GM21723 (cell line): ENCODE results near the gene SP5.
"Not testable (repeated sequence)": the region's sequence is repeated elsewhere in the genome, so short reads cannot be mapped to it uniquely, and the experiment has no call there.

Experiments used
- ATAC-seq: cut with Tn5 transposase; IDR thresholded peaks from one replicate; pipeline ENCODE4 v1.9.1; 2021; ENCODE audit warnings: mild to moderate bottlenecking, moderate library complexity; ENCODE audit not compliant: unreplicated experiment

The SP5 gene

DNA sequence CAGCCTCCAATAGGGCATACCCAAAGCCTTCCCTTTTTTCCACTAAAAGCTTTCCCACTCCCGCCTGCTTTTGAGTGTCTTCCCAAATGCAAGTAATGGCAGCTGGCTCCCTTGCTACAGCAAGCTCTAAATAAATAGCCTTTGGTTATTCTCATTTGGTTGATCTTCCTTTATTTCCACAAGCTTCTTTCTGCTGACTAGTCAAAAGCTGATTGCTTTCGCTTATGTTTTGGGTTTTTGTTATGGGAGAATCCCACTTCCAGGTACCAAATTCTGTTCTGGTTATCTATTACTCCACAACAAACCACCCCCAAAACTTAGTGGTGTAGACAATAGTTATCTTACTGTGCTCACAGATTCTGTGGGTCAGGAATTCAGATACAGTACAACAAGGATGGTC, 22.3 kb downstream of the SP5 start:
- ATAC-seq, result no peak

- no peak for ATAC-seq
Measured at GRCh38 chr2:170737821-170738220, 22.7 kb downstream of the SP5 start.

DNA sequence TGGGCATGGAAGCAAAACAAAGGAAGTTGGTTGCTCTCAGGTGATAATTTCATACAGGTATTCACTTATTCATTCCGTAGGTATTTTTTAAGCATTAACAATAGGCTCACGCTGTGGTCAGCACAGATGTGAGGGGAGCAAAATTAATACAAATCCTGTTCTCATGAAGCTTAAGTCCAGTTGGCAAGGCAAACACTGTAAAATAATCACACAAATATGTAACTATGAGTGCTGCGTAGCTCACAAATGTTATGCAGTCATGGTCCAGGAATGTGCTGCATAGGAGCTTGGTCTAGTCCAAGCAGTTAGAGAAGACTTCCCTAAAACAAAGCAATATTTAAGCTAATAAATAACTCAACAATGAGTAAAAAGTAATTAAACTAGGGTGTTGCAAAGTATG, 23.9 kb downstream of the SP5 start:
- no peak for ATAC-seq

DNA sequence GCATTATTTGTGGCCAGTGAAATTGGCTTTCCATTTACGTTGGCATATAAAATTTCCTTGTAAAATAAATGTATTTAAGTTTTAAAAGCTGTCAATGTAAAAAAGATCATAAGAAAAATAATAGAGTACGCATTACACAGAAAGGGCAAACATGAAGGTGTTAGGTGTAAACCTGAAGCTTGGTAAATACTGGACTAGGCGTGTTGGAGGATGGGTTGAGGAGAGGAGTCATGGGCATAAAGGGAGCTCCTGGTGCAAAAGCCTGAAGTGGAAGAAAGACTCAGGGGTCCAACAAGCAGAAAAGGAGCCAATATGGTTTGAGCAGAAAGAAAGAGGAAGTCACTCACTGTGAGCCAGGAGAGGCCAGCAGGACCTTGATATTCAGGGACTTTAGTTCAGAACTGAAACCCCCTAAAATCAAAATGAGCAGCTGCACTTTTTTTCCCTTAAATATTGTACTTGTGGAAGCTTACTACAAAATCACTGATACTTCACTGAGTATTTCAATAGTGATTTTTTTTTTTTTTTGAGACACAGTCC, 24.4 kb downstream of the SP5 start:
- ATAC-seq, result no peak

- no peak for ATAC-seq
Measured at GRCh38 chr2:170740660-170741059, 25.5 kb downstream of the SP5 start.

DNA sequence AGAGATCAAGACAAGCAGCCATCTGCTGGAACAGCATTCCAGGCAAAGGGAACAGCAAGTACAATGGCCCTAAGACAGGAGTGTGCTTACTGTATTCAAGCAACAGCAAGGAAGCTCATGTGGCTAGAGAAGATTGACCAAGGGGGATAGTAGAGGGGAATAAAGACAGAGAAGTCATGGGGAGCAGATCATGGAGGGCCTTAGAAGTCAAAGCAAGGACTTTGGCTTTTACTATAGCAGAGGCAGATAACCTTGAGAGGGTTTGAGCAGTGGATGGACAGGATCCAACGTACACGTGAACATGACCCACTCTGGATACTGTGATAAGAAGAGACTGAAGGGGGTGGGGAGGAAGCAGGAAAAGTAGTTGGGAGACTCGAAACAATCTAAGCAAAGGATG, 26.9 kb downstream of the SP5 start:
- ATAC-seq, result no peak

DNA sequence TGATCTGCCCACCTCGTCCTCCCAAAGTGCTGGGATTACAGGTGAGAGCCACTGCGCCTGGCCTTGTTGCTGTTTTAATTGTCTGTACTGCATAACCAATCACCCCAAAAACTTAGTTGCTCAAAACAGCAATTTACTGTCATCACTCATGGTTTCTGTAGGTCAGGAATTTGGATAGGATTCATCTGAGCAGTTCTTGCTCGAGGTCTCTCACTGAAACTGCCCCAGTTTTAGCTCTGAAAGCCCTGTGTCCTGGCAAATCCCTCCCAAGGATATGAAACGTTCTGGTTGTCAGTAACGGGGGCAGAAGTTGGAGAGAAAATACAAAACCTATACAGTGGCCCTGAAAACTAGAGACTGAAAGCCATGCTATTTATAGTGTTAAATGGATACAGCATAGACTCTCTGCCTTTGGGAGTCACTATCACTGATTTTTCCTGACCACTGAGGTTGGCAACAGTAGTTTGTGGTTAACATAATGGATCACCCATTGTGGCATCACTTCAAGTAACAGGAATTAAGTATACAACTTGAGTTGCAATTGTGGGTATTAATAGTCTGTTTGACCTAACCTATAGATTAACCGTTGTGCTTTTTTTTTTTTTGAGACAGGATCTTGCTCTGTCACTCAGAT, 27.9 kb downstream of the SP5 start:
- ATAC-seq, result no peak

DNA sequence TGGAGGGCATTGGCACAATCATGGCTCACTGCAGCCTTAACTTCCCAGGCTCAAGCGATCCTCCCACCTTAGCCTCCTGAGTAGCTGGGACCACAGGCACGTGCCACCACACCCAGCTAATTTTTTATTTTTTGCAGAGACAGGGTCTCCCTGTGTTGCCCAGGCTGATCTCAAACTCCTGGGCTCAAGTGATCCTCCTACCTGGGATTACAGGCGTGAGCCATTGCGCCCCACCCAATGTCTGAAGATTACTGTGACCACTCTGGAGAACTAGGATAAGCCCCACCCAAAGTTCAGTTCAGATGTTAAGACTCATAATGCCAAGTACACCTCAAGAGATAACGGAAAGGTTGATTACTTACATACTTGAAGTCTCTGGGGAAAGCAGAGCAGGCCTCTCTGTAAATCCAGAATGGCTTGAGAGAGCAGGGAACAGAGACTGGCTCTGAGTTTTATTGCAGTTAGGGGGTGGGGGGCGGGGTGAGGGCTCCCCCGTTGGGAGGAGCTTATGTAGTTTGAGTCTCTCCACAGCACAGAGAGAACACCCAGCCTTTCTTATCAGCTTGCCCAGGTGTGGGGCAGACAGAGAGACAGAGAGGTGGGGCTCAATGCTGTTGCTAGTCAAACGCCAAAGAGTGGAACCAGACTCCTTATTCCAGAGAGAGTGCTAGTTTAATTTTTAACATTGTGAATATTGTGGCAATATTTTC, 28.5 kb downstream of the SP5 start:
- ATAC-seq, result no peak

- ATAC-seq, result no peak
Measured at GRCh38 chr2:170744248-170745002, 29.3 kb downstream of the SP5 start.

- ATAC-seq, result no peak
Measured at GRCh38 chr2:170745305-170745704, 30.2 kb downstream of the SP5 start.

GRCh38 chr2:170747921-170748320, 32.8 kb downstream of the SP5 start:
- no peak for ATAC-seq

GRCh38 chr2:170751555-170751954, 36.4 kb downstream of the SP5 start:
- ATAC-seq, result not testable (repeated sequence)

DNA sequence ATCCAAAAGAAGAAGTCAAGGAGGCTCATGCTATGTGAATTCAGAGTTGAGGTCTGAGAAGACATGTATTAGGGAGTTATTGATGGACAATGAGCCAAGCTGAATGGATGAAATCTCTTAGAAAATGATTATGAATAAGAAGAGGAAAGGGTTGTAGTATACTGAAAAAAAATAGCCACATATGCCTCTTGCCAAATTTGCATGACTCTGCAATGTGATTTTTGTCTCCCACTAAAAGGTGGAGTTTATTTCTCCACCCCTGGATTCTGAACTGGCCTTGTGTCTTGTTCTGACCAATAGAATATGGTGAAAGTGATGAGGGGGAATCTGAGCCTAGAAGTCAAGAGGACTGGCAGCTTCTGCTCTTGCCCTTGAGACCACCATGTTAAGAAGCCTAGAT, 46.4 kb downstream of the SP5 start:
- no peak for ATAC-seq

- no peak for ATAC-seq
Measured at GRCh38 chr2:170762760-170763159, 47.6 kb downstream of the SP5 start.

GRCh38 chr2:170763232-170763631, 48.1 kb downstream of the SP5 start:
- no peak for ATAC-seq

- no peak for ATAC-seq
Measured at GRCh38 chr2:170764880-170765261, 49.7 kb downstream of the SP5 start.

- no peak for ATAC-seq
Measured at GRCh38 chr2:170766693-170767092, 51.6 kb downstream of the SP5 start.
